HepG2 (cell line): Measurements from ENCODE around the gene NAT9. TPM values are rescaled to one million over a fixed set of nuclear protein-coding genes. Genes with fewer than 3 reads are reported as not detected.

Source experiments
- ARNT ChIP-seq: fragments of 450-650 bp; IDR thresholded peaks from 2 replicates; pipeline ENCODE4 v1.6.1; 2017
- CENPX ChIP-seq: sonication (generic); formaldehyde crosslinking; IDR thresholded peaks from 2 replicates; pipeline ENCODE4 v1.9.0; 2021; ENCODE audit warnings: mild to moderate bottlenecking, missing genetic modification reagents, moderate library complexity
- GPN1 ChIP-seq: sonication (generic); formaldehyde crosslinking; IDR thresholded peaks from 2 replicates; pipeline ENCODE4 v1.5.1; 2020; ENCODE audit warnings: missing genetic modification reagents, borderline replicate concordance
- NONO ChIP-seq, 2 experiments: fragments of 450-650 bp in 1 of 2; sonication (generic) in 1 of 2; formaldehyde crosslinking in 1 of 2; IDR thresholded peaks in 1 of 2; conservative IDR thresholded peaks in 1 of 2; 2 replicates each; pipeline versions ENCODE4 v1.6.1 to v1.8.0; 2017 to 2022; ENCODE audit warnings: mild to moderate bottlenecking in 1 of 2, missing genetic modification reagents in 1 of 2, moderate library complexity in 1 of 2
- REL ChIP-seq: sonication (generic); formaldehyde crosslinking; conservative IDR thresholded peaks from 2 replicates; pipeline ENCODE4 v1.8.0; 2022; ENCODE audit warnings: mild to moderate bottlenecking, missing genetic modification reagents, moderate library complexity
- SPEN ChIP-seq: sonication (generic); formaldehyde crosslinking; IDR thresholded peaks from 2 replicates; pipeline ENCODE4 v1.5.1; 2020; ENCODE audit warnings: low read depth, mild to moderate bottlenecking, missing genetic modification reagents
- THAP9 ChIP-seq: sonication (generic); formaldehyde crosslinking; IDR thresholded peaks from 2 replicates; pipeline ENCODE4; 2020; ENCODE audit warnings: missing genetic modification reagents, mild to moderate bottlenecking, borderline replicate concordance
- TRIM24 ChIP-seq: sonication (generic); formaldehyde crosslinking; IDR thresholded peaks from 2 replicates; pipeline ENCODE4 v1.8.0; 2022; ENCODE audit warnings: mild to moderate bottlenecking, missing genetic modification reagents
- ZNF335 ChIP-seq: sonication (generic); formaldehyde crosslinking; IDR thresholded peaks from 2 replicates; pipeline ENCODE4 v1.4.0; 2020; ENCODE audit warnings: missing genetic modification reagents
- ZNF441 ChIP-seq: sonication (generic); formaldehyde crosslinking; IDR thresholded peaks from 2 replicates; pipeline ENCODE4 v1.7.0; 2021; ENCODE audit warnings: missing genetic modification reagents, borderline replicate concordance
- ZNF503 ChIP-seq: sonication (generic); formaldehyde crosslinking; IDR thresholded peaks from 2 replicates; pipeline ENCODE4 v1.4.0; 2020; ENCODE audit warnings: missing genetic modification reagents
- ZNF780A ChIP-seq: sonication (generic); formaldehyde crosslinking; IDR thresholded peaks from 2 replicates; pipeline ENCODE4 v1.8.0; 2022; ENCODE audit warnings: mild to moderate bottlenecking, missing genetic modification reagents, moderate library complexity
- polyA plus RNA-seq, 8 experiments: library from polyadenylated mRNA; depleted of rRNA in 3 of 8; stranded (reverse) in 7 of 8; unstranded in 1 of 8; fragments of >200 nt; fragmentation: Illumina TruSeq in 4 of 8; extraction: Trizol in 4 of 8; gene quantifications; 2 replicates each; pipeline versions ENCODE4 v1.2.1 to v1.2.3, GENCODE V29; 2011 to 2016; ENCODE audit warnings: low read depth in 4 of 8, missing spikeins in 1 of 8, mixed read lengths in 1 of 8; ENCODE audit not compliant: insufficient read depth in 1 of 8
- total RNA-seq, 5 experiments: library from RNA; depleted of rRNA; stranded (reverse); fragments of >200 nt; fragmentation: Illumina TruSeq; extraction: Trizol; gene quantifications; 2 replicates each; pipeline ENCODE4 v1.2.3, GENCODE V29; 2016; ENCODE audit warnings: low read depth in 1 of 5
- TF ChIP-seq, protein P1 (sequence below), 2 experiments: sonication (generic) in 1 of 2; formaldehyde crosslinking in 1 of 2; IDR thresholded peaks; 2 replicates each; pipeline versions ENCODE4 v1.6.1 to v1.9.0; 2014 to 2022; ENCODE audit warnings: antibody characterized with exemption in 1 of 2, borderline replicate concordance in 1 of 2, inconsistent platforms in 1 of 2, low read depth in 1 of 2, missing genetic modification reagents in 1 of 2
- TF ChIP-seq, protein P2 (sequence below): sonication (generic); formaldehyde crosslinking; IDR thresholded peaks from 2 replicates; pipeline ENCODE4 v1.9.0; 2022; ENCODE audit warnings: missing genetic modification reagents, mild to moderate bottlenecking, borderline replicate concordance

The NAT9 gene
- total and polyA plus RNA-seq, 2 of the 13 experiments (the other 11 are each of a cell fraction or from before 2014, with no cell fraction given), result 39.7 to 44.2 TPM

DNA sequence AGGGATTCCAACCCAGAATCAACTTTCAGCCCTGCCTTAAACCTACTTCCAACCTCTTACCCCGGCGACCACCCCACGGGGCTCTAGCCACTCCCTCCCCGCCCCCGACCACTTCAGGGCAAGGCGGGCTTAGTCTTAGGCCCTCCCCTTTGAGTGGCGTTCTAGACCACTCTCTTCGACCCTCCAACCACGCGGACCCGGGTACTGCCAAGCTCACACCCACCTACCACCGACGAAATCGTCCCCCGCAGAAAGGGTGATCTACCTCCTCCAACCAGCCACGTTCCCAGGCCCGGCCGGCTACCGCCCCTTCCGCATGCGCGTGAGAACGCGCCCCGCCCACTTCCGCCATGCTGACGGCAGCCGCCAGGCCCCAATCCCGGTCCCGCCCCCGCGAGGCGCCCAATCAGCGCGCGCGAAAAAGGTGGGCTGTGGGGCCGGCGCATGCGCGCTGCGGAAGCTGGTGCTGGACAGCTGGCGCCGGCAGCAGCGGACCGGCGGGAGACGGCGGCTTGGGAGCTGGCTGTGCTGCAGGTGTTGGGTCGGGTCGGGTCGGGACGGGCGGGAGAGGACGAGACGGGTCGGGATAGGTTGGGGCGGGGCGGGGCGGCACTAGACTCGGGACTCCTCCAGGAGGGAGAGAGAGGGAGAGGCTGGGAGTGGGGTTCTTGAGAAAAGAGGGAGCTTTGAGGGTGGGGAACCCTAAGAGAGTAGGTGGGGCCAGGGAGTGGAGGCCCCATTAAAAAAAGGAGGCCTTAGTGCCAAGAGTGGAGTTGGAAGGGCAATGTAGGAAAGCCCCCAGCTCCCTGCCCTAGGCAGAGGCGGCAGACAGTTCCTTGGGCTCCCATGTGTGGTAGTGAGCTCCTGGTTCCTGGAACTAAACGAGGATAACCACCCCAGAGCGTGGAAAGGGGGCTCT, at the start of gene NAT9 (continued):
- TF ChIP-seq, protein P1, sequence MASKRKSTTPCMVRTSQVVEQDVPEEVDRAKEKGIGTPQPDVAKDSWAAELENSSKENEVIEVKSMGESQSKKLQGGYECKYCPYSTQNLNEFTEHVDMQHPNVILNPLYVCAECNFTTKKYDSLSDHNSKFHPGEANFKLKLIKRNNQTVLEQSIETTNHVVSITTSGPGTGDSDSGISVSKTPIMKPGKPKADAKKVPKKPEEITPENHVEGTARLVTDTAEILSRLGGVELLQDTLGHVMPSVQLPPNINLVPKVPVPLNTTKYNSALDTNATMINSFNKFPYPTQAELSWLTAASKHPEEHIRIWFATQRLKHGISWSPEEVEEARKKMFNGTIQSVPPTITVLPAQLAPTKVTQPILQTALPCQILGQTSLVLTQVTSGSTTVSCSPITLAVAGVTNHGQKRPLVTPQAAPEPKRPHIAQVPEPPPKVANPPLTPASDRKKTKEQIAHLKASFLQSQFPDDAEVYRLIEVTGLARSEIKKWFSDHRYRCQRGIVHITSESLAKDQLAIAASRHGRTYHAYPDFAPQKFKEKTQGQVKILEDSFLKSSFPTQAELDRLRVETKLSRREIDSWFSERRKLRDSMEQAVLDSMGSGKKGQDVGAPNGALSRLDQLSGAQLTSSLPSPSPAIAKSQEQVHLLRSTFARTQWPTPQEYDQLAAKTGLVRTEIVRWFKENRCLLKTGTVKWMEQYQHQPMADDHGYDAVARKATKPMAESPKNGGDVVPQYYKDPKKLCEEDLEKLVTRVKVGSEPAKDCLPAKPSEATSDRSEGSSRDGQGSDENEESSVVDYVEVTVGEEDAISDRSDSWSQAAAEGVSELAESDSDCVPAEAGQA (IDR thresholded peaks at IDR 0.05; ENCODE audit: low read depth), result peak; percentile 46; the same call in 1 of the 2 replicates
- TF ChIP-seq, protein P1 (CRISPR knock-in tag; IDR thresholded peaks at IDR 0.05; ENCODE audit: borderline replicate concordance), result no peak
- TF ChIP-seq SPEN (CRISPR knock-in tag), result peak; percentile 98
- no peak for TF ChIP-seq NONO (IDR thresholded peaks at IDR 0.05)
- peak; percentile 97 for TF ChIP-seq NONO (CRISPR knock-in tag; conservative IDR thresholded peaks at IDR 0.05)
- TF ChIP-seq GPN1 (CRISPR knock-in tag), result no peak
- peak; percentile 58; the same call in 1 of the 2 replicates for TF ChIP-seq ZNF335 (CRISPR knock-in tag)
- TF ChIP-seq, protein P2, sequence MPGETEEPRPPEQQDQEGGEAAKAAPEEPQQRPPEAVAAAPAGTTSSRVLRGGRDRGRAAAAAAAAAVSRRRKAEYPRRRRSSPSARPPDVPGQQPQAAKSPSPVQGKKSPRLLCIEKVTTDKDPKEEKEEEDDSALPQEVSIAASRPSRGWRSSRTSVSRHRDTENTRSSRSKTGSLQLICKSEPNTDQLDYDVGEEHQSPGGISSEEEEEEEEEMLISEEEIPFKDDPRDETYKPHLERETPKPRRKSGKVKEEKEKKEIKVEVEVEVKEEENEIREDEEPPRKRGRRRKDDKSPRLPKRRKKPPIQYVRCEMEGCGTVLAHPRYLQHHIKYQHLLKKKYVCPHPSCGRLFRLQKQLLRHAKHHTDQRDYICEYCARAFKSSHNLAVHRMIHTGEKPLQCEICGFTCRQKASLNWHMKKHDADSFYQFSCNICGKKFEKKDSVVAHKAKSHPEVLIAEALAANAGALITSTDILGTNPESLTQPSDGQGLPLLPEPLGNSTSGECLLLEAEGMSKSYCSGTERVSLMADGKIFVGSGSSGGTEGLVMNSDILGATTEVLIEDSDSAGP (CRISPR knock-in tag), result peak; percentile 65; the same call in 1 of the 2 replicates
- 0 out of 2 replicates have a peak, but pooled peaks have one; percentile 22 for TF ChIP-seq ZNF780A (CRISPR knock-in tag)
- 0 out of 2 replicates have a peak, but pooled peaks have one; percentile 34 for TF ChIP-seq REL
- no peak for TF ChIP-seq CENPX (CRISPR knock-in tag)
- peak; percentile 78; the same call in 1 of the 2 replicates for TF ChIP-seq ZNF441 (CRISPR knock-in tag)
- TF ChIP-seq ZNF503 (CRISPR knock-in tag), result no peak
- TF ChIP-seq TRIM24 (CRISPR knock-in tag), result no peak
- TF ChIP-seq ARNT, result no peak
- TF ChIP-seq THAP9 (CRISPR knock-in tag), result peak; percentile 72; the same call in 1 of the 2 replicates
